Measurements from ENCODE around the gene HGS.

The HGS gene

DNA sequence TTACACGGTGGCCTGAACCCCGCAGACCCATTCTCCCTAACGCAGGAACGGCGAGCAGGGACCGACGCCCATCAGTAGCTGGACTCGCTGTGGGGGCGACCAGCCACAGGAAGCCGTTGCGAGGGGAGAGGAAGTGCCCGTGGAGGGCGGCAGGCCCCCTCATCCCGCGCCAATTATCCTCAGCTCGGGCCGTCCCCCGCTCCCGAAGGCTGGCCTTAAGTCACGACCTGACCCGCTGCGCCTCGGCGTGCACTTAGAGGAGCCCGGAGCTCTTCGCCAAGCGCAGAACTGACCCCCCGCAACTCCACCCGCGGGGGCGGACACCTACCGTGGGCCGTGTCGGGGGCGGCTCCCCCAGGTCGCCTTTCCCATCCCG, 615 bp upstream of the HGS start:
- Histone ChIP-seq H3K18ac (ENCODE audit: low read length) (peak overlapping the region; percentile 93), H4K8ac (ENCODE audit: low read depth, low read length) (peak overlapping the region; percentile 94), H3K79me1 (ENCODE audit: low read length) (peaks cover 10% of the 10 kb centered on the region), H3K27ac (ENCODE audit: low read depth, low read length) (peak overlapping the region; percentile 32), H2AFZ (ENCODE audit: insufficient read depth, low read length, poor library complexity) (peak overlapping the region; percentile 87), H2BK120ac (ENCODE audit: insufficient read depth, low read length, poor library complexity) (peak overlapping the region; percentile 87), H3K14ac (ENCODE audit: low read length) (peak overlapping the region; percentile 97), H4K12ac (ENCODE audit: low read depth, low read length) (peak overlapping the region; percentile 92), H3K9ac (ENCODE audit: low read length) (peak overlapping the region; percentile 98), H3K4me2 (ENCODE audit: low read length) (peak overlapping the region; percentile 68), H3K23ac (ENCODE audit: low read length) (no peak overlapping the region), H3K36me3 (ENCODE audit: control insufficient read depth in 1 of 2, insufficient read depth in 2 of 2, low read length in 2 of 2) (peaks cover 37 to 45% of the 10 kb centered on the region in 2 experiments), H4K91ac (ENCODE audit: low read depth, low read length) (peak overlapping the region; percentile 83), H2AK5ac (ENCODE audit: low read length) (peak overlapping the region; percentile 85), H3K27me3 (ENCODE audit: insufficient read depth, low read length) (no peaks in the 10 kb centered on the region), H3K4me1 (ENCODE audit: control insufficient read depth in 1 of 2, insufficient read depth in 2 of 2, low read length in 2 of 2) (peaks cover 15 to 16% of the 10 kb centered on the region in 2 experiments), H3K9me3 (ENCODE audit: insufficient read depth, low read depth, low read length) (no peaks in the 10 kb centered on the region), H3K4me3 (ENCODE audit: low read depth, low read length) (peak overlapping the region; percentile 92), H3K4ac (ENCODE audit: low read depth, low read length) (peak overlapping the region; percentile 90), H2BK12ac (ENCODE audit: low read length) (peak overlapping the region; percentile 39), H2BK5ac (ENCODE audit: low read depth, low read length, poor library complexity) (peak overlapping the region; percentile 69), H3K79me2 (ENCODE audit: control insufficient read depth, insufficient read depth, low read length, poor library complexity) (peaks cover 20% of the 10 kb centered on the region)
- DNase-seq = no peak
- WGBS (ENCODE audit: extremely low coverage, insufficient coverage, insufficient read length) = no CpG with 5 or more reads among the region's 37 CpGs

- Histone ChIP-seq H4K12ac (ENCODE audit: low read depth, low read length) (peak overlapping the region; percentile 89), H3K79me2 (ENCODE audit: control insufficient read depth, insufficient read depth, low read length, poor library complexity) (peaks cover 20% of the 10 kb centered on the region), H3K4me2 (ENCODE audit: low read length) (peak overlapping the region; percentile 79), H3K4me3 (ENCODE audit: low read depth, low read length) (peak overlapping the region; percentile 95), H2AK5ac (ENCODE audit: low read length) (peak overlapping the region; percentile 8), H3K27me3 (ENCODE audit: insufficient read depth, low read length) (no peaks in the 10 kb centered on the region), H2AFZ (ENCODE audit: insufficient read depth, low read length, poor library complexity) (peak overlapping the region; percentile 42), H3K27ac (ENCODE audit: low read depth, low read length) (no peak overlapping the region), H2BK120ac (ENCODE audit: insufficient read depth, low read length, poor library complexity) (peak overlapping the region; percentile 57), H3K9ac (ENCODE audit: low read length) (peak overlapping the region; percentile 97), H4K8ac (ENCODE audit: low read depth, low read length) (peak overlapping the region; percentile 94), H3K18ac (ENCODE audit: low read length) (peak overlapping the region; percentile 83), H2BK5ac (ENCODE audit: low read depth, low read length, poor library complexity) (peak overlapping the region; percentile 83), H3K36me3 (ENCODE audit: control insufficient read depth in 1 of 2, insufficient read depth in 2 of 2, low read length in 2 of 2) (peaks cover 49 to 58% of the 10 kb centered on the region in 2 experiments), H3K4me1 (ENCODE audit: control insufficient read depth in 1 of 2, insufficient read depth in 2 of 2, low read length in 2 of 2) (peaks cover 15 to 16% of the 10 kb centered on the region in 2 experiments), H3K79me1 (ENCODE audit: low read length) (peaks cover 10% of the 10 kb centered on the region), H3K23ac (ENCODE audit: low read length) (no peak overlapping the region), H3K4ac (ENCODE audit: low read depth, low read length) (peak overlapping the region; percentile 97), H2BK12ac (ENCODE audit: low read length) (peak overlapping the region; percentile 19), H3K9me3 (ENCODE audit: insufficient read depth, low read depth, low read length) (no peaks in the 10 kb centered on the region), H4K91ac (ENCODE audit: low read depth, low read length) (peak overlapping the region; percentile 94), H3K14ac (ENCODE audit: low read length) (peak overlapping the region; percentile 92)
- no peak for DNase-seq
- no CpG with 5 or more reads among the region's 16 CpGs for WGBS (ENCODE audit: extremely low coverage, insufficient coverage, insufficient read length)
Observed at GRCh38 chr17:81684442-81684911, 666 bp downstream of the HGS start.

DNA sequence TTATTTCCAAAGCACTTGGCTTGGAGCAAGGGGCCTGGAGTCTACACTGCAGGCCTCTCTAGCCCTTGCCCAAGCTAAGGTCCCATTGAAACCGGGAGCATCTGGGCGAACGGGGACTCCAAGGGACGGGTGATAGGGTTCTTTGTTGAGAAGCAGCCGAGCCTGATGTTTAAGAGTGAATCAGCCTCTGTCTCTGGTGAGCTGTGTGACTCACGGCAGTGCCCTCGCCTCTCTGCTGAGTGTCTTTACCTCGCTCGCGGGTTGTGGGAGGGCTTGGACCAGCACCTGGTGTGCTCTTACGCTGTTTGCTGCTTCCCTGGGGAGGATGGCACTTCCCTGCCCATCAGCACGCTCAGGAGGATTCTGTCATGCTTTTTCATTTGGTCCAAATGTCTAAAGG, 1.3 kb downstream of the HGS start:
- peak; percentile 68 to 77 for DNase-seq
- Histone ChIP-seq H2AFZ (ENCODE audit: insufficient read depth, low read length, poor library complexity) (no peak overlapping the region), H3K27ac (ENCODE audit: low read depth, low read length) (no peak overlapping the region), H4K91ac (ENCODE audit: low read depth, low read length) (no peak overlapping the region), H3K4me1 (ENCODE audit: control insufficient read depth in 1 of 2, insufficient read depth in 2 of 2, low read length in 2 of 2) (peaks cover 15 to 16% of the 10 kb centered on the region in 2 experiments), H3K4me3 (ENCODE audit: low read depth, low read length) (peak overlapping the region; percentile 95), H3K27me3 (ENCODE audit: insufficient read depth, low read length) (no peaks in the 10 kb centered on the region), H2BK12ac (ENCODE audit: low read length) (no peak overlapping the region), H3K79me2 (ENCODE audit: control insufficient read depth, insufficient read depth, low read length, poor library complexity) (peaks cover 20% of the 10 kb centered on the region), H3K4me2 (ENCODE audit: low read length) (peak overlapping the region; percentile 79), H3K23ac (ENCODE audit: low read length) (no peak overlapping the region), H2BK120ac (ENCODE audit: insufficient read depth, low read length, poor library complexity) (no peak overlapping the region), H2AK5ac (ENCODE audit: low read length) (no peak overlapping the region), H3K4ac (ENCODE audit: low read depth, low read length) (peak overlapping the region; percentile 97), H4K8ac (ENCODE audit: low read depth, low read length) (no peak overlapping the region), H4K12ac (ENCODE audit: low read depth, low read length) (no peak overlapping the region), H3K79me1 (ENCODE audit: low read length) (peaks cover 10% of the 10 kb centered on the region), H3K36me3 (ENCODE audit: control insufficient read depth in 1 of 2, insufficient read depth in 2 of 2, low read length in 2 of 2) (peaks cover 56 to 63% of the 10 kb centered on the region in 2 experiments), H2BK5ac (ENCODE audit: low read depth, low read length, poor library complexity) (no peak overlapping the region), H3K9ac (ENCODE audit: low read length) (no peak overlapping the region), H3K14ac (ENCODE audit: low read length) (no peak overlapping the region), H3K9me3 (ENCODE audit: insufficient read depth, low read depth, low read length) (no peaks in the 10 kb centered on the region), H3K18ac (ENCODE audit: low read length) (no peak overlapping the region)
- no CpG with 5 or more reads among the region's 12 CpGs for WGBS (ENCODE audit: extremely low coverage, insufficient coverage, insufficient read length)

DNA sequence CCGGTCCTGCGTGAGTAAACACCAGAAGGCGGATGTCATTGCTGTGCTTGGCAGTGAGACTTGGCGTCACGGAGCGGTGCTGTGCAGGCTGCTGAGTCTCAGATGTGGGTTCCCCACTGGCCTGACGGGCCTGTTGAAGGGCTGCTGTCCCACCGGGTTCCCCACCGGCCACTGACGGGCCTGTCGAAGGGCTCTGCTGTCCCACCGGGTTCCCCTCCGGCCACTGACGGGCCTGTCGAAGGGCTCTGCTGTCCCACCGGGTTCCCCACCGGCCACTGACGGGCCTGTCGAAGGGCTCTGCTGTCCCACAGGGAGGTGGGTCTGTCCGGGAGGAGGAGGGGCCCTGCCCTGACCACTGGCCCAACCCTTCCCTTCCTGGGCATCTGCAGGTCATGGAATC, 2.8 kb downstream of the HGS start:
- peaks cover 66 to 68% of the 10 kb centered on the region in 2 experiments for H3K36me3 ChIP-seq (ENCODE audit: control insufficient read depth in 1 of 2, insufficient read depth in 2 of 2, low read length in 2 of 2)
- peaks cover 20% of the 10 kb centered on the region for H3K79me2 ChIP-seq (ENCODE audit: control insufficient read depth, insufficient read depth, low read length, poor library complexity)
- no peak overlapping the region for H3K9ac ChIP-seq (ENCODE audit: low read length)
- no peak overlapping the region for H3K23ac ChIP-seq (ENCODE audit: low read length)
- no peak overlapping the region for H3K14ac ChIP-seq (ENCODE audit: low read length)
- H2BK120ac ChIP-seq (ENCODE audit: insufficient read depth, low read length, poor library complexity) = no peak overlapping the region
- H2BK5ac ChIP-seq (ENCODE audit: low read depth, low read length, poor library complexity) = no peak overlapping the region
- WGBS (ENCODE audit: extremely low coverage, insufficient coverage, insufficient read length) = no CpG with 5 or more reads among the region's 20 CpGs
- no peaks in the 10 kb centered on the region for H3K9me3 ChIP-seq (ENCODE audit: insufficient read depth, low read depth, low read length)
- no peak overlapping the region for H3K4me3 ChIP-seq (ENCODE audit: low read depth, low read length)
- no peak overlapping the region for H3K4me2 ChIP-seq (ENCODE audit: low read length)
- peaks cover 10% of the 10 kb centered on the region for H3K79me1 ChIP-seq (ENCODE audit: low read length)
- H4K8ac ChIP-seq (ENCODE audit: low read depth, low read length) = no peak overlapping the region
- peaks cover 15 to 16% of the 10 kb centered on the region in 2 experiments for H3K4me1 ChIP-seq (ENCODE audit: control insufficient read depth in 1 of 2, insufficient read depth in 2 of 2, low read length in 2 of 2)
- no peak overlapping the region for H3K4ac ChIP-seq (ENCODE audit: low read depth, low read length)
- DNase-seq = no peak
- no peak overlapping the region for H4K12ac ChIP-seq (ENCODE audit: low read depth, low read length)
- H3K18ac ChIP-seq (ENCODE audit: low read length) = no peak overlapping the region
- no peak overlapping the region for H3K27ac ChIP-seq (ENCODE audit: low read depth, low read length)
- no peaks in the 10 kb centered on the region for H3K27me3 ChIP-seq (ENCODE audit: insufficient read depth, low read length)
- H2BK12ac ChIP-seq (ENCODE audit: low read length) = no peak overlapping the region
- no peak overlapping the region for H2AK5ac ChIP-seq (ENCODE audit: low read length)
- H2AFZ ChIP-seq (ENCODE audit: insufficient read depth, low read length, poor library complexity) = no peak overlapping the region
- H4K91ac ChIP-seq (ENCODE audit: low read depth, low read length) = no peak overlapping the region
